Liver (tissue), 9 donors: ENCODE results near the gene LRRTM4. TPM values are rescaled to one million over a fixed set of nuclear protein-coding genes. Genes with fewer than 3 reads are reported as not detected.

ENCODE experiments used
- DNase-seq: peaks from one replicate; pipeline ENCODE4 v3.0.0-alpha.2; 2017; ENCODE audit warnings: low spot score
- H3K27ac ChIP-seq, 2 donors: one replicate each; pipeline ENCODE4 v1.7.0; 2013; ENCODE audit warnings: inconsistent platforms in 2 of 2, low read length in 2 of 2, control low read depth in 1 of 2, low read depth in 1 of 2, mild to moderate bottlenecking in 1 of 2
- H3K27me3 ChIP-seq, 4 donors: one replicate each; pipeline versions ENCODE4 v1.6.1 to v1.7.0; 2013; ENCODE audit warnings: low read length in 3 of 4, inconsistent platforms in 1 of 4, mild to moderate bottlenecking in 1 of 4, moderate library complexity in 1 of 4; ENCODE audit not compliant: control insufficient read depth in 4 of 4, insufficient read depth in 4 of 4
- H3K36me3 ChIP-seq, 4 donors: one replicate each; pipeline versions ENCODE4 v1.6.1 to v1.7.0; 2013; ENCODE audit warnings: low read length in 3 of 4, mild to moderate bottlenecking in 3 of 4, low read depth in 1 of 4, moderate library complexity in 1 of 4; ENCODE audit not compliant: control insufficient read depth in 4 of 4, insufficient read depth in 3 of 4
- H3K4me1 ChIP-seq, 4 donors: one replicate each; pipeline versions ENCODE4 v1.6.1 to v1.7.0; 2013; ENCODE audit warnings: low read length in 3 of 4, mild to moderate bottlenecking in 3 of 4, moderate library complexity in 1 of 4; ENCODE audit not compliant: control insufficient read depth in 4 of 4, insufficient read depth in 4 of 4
- H3K4me3 ChIP-seq, 3 donors: one replicate each; pipeline versions ENCODE4 v1.6.1 to v1.7.0; 2013; ENCODE audit warnings: low read length in 3 of 3, control low read depth in 1 of 3, low read depth in 1 of 3, mild to moderate bottlenecking in 1 of 3
- H3K9ac ChIP-seq, 2 donors: one replicate each; pipeline ENCODE4 v1.7.0; 2013; ENCODE audit warnings: low read length in 2 of 2, mild to moderate bottlenecking in 2 of 2, moderate library complexity in 2 of 2, control low read depth in 1 of 2, low read depth in 1 of 2
- H3K9me3 ChIP-seq, 4 donors: one replicate each; pipeline versions ENCODE4 v1.6.1 to v1.7.0; 2013; ENCODE audit warnings: low read length in 3 of 4; ENCODE audit not compliant: control insufficient read depth in 4 of 4
- ATF3 ChIP-seq: IDR thresholded peaks from 2 replicates; pipeline ENCODE4 v1.6.1; 2016; ENCODE audit warnings: antibody characterized with exemption
- EGR1 ChIP-seq, 2 donors: IDR thresholded peaks; 2 replicates each; pipeline ENCODE4 v1.6.1; 2016 to 2018; ENCODE audit warnings: antibody characterized with exemption in 2 of 2, low read depth in 2 of 2
- FOXA1 ChIP-seq: IDR thresholded peaks from 2 replicates; pipeline ENCODE4 v1.6.1; 2016; ENCODE audit warnings: antibody characterized with exemption
- FOXA2 ChIP-seq: IDR thresholded peaks from 2 replicates; pipeline ENCODE4 v1.6.1; 2016; ENCODE audit warnings: antibody characterized with exemption
- HNF4A ChIP-seq, 2 donors: conservative IDR thresholded peaks; 2 replicates each; pipeline ENCODE4 v1.6.1; 2016; ENCODE audit warnings: antibody characterized with exemption in 2 of 2, mild to moderate bottlenecking in 2 of 2
- MAX ChIP-seq: IDR thresholded peaks from 2 replicates; pipeline ENCODE4 v1.6.1; 2016; ENCODE audit warnings: antibody characterized with exemption
- RAD21 ChIP-seq, 2 donors: IDR thresholded peaks; 2 replicates each; pipeline ENCODE4 v1.6.1; 2016; ENCODE audit warnings: antibody characterized with exemption in 2 of 2, mild to moderate bottlenecking in 2 of 2
- RXRA ChIP-seq, 2 donors: IDR thresholded peaks; 2 replicates each; pipeline ENCODE4 v1.6.1; 2017 to 2018; ENCODE audit warnings: antibody characterized with exemption in 2 of 2, mild to moderate bottlenecking in 1 of 2
- TAF1 ChIP-seq: conservative IDR thresholded peaks from 2 replicates; pipeline ENCODE4 v1.6.1; 2016; ENCODE audit warnings: antibody characterized with exemption, mild to moderate bottlenecking
- WGBS: extraction: QIAGEN DNeasy Blood & Tissue Kit; methylation state at CpG from one replicate; pipeline ENCODE4 v1.1.7; 2013; 5-methylcytosine and 5-hydroxymethylcytosine counted together
- polyA plus RNA-seq, 2 donors: library from polyadenylated mRNA; stranded (reverse) in 1 of 2; unstranded in 1 of 2; fragments of 200-250 nt in 1 of 2; fragments of >200 nt in 1 of 2; fragmentation: Nextera tagmentation in 1 of 2; extraction: Ambion mirVana in 1 of 2; gene quantifications; one replicate each; pipeline versions ENCODE4 v1.2.1 to v1.2.3, GENCODE V29; 2013 to 2015
- total RNA-seq, 2 donors: library from RNA; depleted of rRNA; stranded (reverse); fragments of >200 nt; gene quantifications; one replicate each; pipeline ENCODE4 v1.2.3, GENCODE V29; 2014
- TF ChIP-seq, protein P1 (sequence below): IDR thresholded peaks from 2 replicates; pipeline ENCODE4 v1.6.1; 2016; ENCODE audit warnings: antibody characterized with exemption
- TF ChIP-seq, protein P2 (sequence below): fragments of 150-350 bp; IDR thresholded peaks from 2 replicates; pipeline ENCODE4 v1.5.1; 2017; ENCODE audit warnings: improper control_type of control experiment, low read depth, low read length; ENCODE audit not compliant: missing input control
- donor health status: healthy.
- donor health status: healthy.
- donor health status: healthy.
- donor health status: healthy.
- donor health status: healthy.

The LRRTM4 gene
- total and polyA plus RNA-seq, 4 donors: 0.06 to 0.09 (median 0.08) TPM; not detected in 1

DNA sequence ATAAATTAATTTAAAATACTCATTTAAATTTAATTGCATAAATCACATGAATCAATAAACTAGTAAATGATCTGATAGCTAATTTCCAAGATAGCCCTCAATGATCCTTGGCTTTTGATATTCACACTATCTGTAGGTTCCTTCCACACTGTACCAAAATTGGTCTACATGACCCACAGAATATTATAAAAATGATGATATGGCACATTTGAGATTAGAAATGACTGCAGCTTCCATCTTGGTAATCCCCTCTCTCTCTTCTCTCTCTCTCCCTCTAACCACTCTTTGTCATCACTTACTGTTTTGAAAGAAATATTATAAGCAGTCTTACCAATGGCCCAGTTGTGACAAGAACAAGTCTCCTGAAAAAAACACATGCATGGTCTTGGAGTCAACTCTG is 394.8 kb downstream of the LRRTM4 start:
- Histone ChIP-seq H3K27ac (no peak overlapping the region), H3K4me1 (no peaks in the 10 kb centered on the region), H3K4me3 (no peak overlapping the region), H3K9ac (no peak overlapping the region), H3K27me3 (no peaks in the 10 kb centered on the region), H3K36me3 (no peaks in the 10 kb centered on the region), H3K9me3 (no peaks in the 10 kb centered on the region)
- DNase-seq: no peak
- TF ChIP-seq RXRA (IDR thresholded peaks at IDR 0.05): no peak
- TF ChIP-seq MAX: no peak
- TF ChIP-seq RAD21 (IDR thresholded peaks at IDR 0.05): no peak
- TF ChIP-seq, protein P1, sequence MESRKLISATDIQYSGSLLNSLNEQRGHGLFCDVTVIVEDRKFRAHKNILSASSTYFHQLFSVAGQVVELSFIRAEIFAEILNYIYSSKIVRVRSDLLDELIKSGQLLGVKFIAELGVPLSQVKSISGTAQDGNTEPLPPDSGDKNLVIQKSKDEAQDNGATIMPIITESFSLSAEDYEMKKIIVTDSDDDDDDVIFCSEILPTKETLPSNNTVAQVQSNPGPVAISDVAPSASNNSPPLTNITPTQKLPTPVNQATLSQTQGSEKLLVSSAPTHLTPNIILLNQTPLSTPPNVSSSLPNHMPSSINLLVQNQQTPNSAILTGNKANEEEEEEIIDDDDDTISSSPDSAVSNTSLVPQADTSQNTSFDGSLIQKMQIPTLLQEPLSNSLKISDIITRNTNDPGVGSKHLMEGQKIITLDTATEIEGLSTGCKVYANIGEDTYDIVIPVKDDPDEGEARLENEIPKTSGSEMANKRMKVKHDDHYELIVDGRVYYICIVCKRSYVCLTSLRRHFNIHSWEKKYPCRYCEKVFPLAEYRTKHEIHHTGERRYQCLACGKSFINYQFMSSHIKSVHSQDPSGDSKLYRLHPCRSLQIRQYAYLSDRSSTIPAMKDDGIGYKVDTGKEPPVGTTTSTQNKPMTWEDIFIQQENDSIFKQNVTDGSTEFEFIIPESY: no peak
- no peak for TF ChIP-seq EGR1 (IDR thresholded peaks at IDR 0.05; ENCODE audit: low read depth in 2 of 2)
- no peak for TF ChIP-seq FOXA1
- TF ChIP-seq ATF3: no peak
- no peak for TF ChIP-seq FOXA2
- TF ChIP-seq TAF1: no peak
- TF ChIP-seq HNF4A (conservative IDR thresholded peaks at IDR 0.05): no peak

- H3K27me3 ChIP-seq: no peaks in the 10 kb centered on the region
- peaks cover 0 to 8% (median 2%) of the 10 kb centered on the region in 4 donors for H3K4me1 ChIP-seq
- no peak for DNase-seq
- H3K9ac ChIP-seq: no peak overlapping the region
- H3K27ac ChIP-seq: no peak overlapping the region
- TF ChIP-seq FOXA2 (no peak), HNF4A (conservative IDR thresholded peaks at IDR 0.05) (peak; percentile 19 to 26)
- no peaks in the 10 kb centered on the region for H3K36me3 ChIP-seq
- no peaks in the 10 kb centered on the region for H3K9me3 ChIP-seq
- WGBS: 45% methylated on average over 3 of the region's 3 CpGs
- H3K4me3 ChIP-seq: no peak overlapping the region
Measured at GRCh38 chr2:77121518-77121917, 400.7 kb downstream of the LRRTM4 start.

GRCh38 chr2:77119333-77119732 is 402.8 kb downstream of the LRRTM4 start:
- TF ChIP-seq FOXA2: no peak
- no peak for TF ChIP-seq RXRA (IDR thresholded peaks at IDR 0.05)
- TF ChIP-seq, protein P2, sequence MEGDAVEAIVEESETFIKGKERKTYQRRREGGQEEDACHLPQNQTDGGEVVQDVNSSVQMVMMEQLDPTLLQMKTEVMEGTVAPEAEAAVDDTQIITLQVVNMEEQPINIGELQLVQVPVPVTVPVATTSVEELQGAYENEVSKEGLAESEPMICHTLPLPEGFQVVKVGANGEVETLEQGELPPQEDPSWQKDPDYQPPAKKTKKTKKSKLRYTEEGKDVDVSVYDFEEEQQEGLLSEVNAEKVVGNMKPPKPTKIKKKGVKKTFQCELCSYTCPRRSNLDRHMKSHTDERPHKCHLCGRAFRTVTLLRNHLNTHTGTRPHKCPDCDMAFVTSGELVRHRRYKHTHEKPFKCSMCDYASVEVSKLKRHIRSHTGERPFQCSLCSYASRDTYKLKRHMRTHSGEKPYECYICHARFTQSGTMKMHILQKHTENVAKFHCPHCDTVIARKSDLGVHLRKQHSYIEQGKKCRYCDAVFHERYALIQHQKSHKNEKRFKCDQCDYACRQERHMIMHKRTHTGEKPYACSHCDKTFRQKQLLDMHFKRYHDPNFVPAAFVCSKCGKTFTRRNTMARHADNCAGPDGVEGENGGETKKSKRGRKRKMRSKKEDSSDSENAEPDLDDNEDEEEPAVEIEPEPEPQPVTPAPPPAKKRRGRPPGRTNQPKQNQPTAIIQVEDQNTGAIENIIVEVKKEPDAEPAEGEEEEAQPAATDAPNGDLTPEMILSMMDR: no peak
- Histone ChIP-seq H3K4me3 (no peak overlapping the region), H3K9ac (no peak overlapping the region), H3K27ac (no peak overlapping the region), H3K4me1 (peaks cover 0 to 8% (median 2%) of the 10 kb centered on the region in 4 donors), H3K9me3 (no peaks in the 10 kb centered on the region), H3K27me3 (no peaks in the 10 kb centered on the region), H3K36me3 (no peaks in the 10 kb centered on the region)
- no peak for DNase-seq
- 67% methylated on average over 1 of the region's 1 CpG for WGBS
